ENCODE measurements around the gene CAMK1D. TPM values are rescaled to one million over a fixed set of nuclear protein-coding genes. Genes with fewer than 3 reads are reported as not detected.

CAMK1D gene
- total RNA-seq, 4 donors from 2014 or later: 13.5 to 21.4 (median 15.7) TPM

DNA sequence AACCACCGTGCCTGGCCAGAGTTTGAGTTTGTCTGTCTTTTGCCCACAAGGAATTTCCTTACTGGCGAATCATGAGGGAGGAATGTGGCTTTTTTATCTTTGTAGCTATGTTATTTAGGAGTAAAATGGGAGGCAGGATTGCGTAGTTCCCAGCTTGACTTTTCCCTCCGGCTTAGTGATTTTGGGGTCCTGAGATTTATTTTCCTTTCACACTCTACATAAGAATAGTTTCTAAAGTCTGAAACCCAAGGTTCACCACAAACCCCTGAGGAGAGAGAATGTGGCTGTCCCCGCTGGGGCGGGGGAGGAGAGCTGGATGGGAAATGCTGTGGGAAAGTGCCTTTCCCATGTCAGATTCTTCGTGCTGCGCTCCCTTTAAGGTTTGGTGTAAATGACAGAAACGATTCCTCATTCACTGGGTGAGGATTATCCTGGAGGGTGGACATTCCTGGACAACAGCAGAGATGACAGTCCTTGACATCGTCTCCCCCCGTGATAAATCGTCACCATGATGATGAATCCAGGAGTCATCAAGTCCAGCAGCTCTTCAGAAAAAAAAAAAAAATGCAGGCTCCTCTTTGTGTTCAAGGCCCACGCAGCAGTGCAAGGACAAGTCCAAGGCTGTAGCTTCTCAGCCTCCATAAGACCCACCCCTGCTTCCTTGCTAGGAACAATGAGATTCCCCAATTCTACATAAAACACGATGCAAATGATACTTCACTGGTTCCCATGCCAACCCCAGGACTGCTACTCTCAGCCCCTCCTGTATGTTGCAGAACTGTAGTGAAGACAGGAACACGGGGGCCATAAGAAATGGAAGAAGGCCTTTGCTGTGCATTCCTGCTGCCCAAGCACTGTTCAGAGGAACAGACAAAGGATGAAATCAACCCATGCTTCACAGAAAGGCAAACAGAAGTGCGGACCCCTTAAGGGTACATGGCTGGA lies 419.1 kb downstream of the CAMK1D start:
- H3K36me3 ChIP-seq: no peaks in the 10 kb centered on the region
- intact Hi-C loops (cut with DNase I; ENCODE audit: low total_unique reads): no loop called here
- TF ChIP-seq POLR2AphosphoS5 (IDR thresholded peaks at IDR 0.05) (no peak), EP300 (IDR thresholded peaks at IDR 0.05; ENCODE audit: low read depth) (no peak), POLR2A (IDR thresholded peaks at IDR 0.05) (no peak)
- TF ChIP-seq, protein P1, sequence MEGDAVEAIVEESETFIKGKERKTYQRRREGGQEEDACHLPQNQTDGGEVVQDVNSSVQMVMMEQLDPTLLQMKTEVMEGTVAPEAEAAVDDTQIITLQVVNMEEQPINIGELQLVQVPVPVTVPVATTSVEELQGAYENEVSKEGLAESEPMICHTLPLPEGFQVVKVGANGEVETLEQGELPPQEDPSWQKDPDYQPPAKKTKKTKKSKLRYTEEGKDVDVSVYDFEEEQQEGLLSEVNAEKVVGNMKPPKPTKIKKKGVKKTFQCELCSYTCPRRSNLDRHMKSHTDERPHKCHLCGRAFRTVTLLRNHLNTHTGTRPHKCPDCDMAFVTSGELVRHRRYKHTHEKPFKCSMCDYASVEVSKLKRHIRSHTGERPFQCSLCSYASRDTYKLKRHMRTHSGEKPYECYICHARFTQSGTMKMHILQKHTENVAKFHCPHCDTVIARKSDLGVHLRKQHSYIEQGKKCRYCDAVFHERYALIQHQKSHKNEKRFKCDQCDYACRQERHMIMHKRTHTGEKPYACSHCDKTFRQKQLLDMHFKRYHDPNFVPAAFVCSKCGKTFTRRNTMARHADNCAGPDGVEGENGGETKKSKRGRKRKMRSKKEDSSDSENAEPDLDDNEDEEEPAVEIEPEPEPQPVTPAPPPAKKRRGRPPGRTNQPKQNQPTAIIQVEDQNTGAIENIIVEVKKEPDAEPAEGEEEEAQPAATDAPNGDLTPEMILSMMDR (IDR thresholded peaks at IDR 0.05): no peak
- no peaks in the 10 kb centered on the region for H3K27me3 ChIP-seq
- WGBS, 2 donors (ENCODE audit: low coverage in 1 of 2): 93 to 100% methylated on average over 1 to 16 of the region's 16 CpGs
- no peaks in the 10 kb centered on the region for H3K9me3 ChIP-seq
- in situ Hi-C loops (cut with MboI; ENCODE audit: low pct_ligation_motif_present in 1 of 4, low pct_unique_long_range_greater_than_20kb in 1 of 4, low sequenced_read_pairs in 3 of 4): no loop called here
- no peak overlapping the region for H3K4me3 ChIP-seq
- no peaks in the 10 kb centered on the region for H3K4me1 ChIP-seq
- H3K27ac ChIP-seq: no peak overlapping the region
- no peak for DNase-seq

- DNase-seq: no peak
- WGBS, 2 donors (ENCODE audit: low coverage in 1 of 2): 84 to 87% methylated on average over 7 to 14 of the region's 14 CpGs
- no peak overlapping the region for H3K4me3 ChIP-seq
- TF ChIP-seq EP300 (IDR thresholded peaks at IDR 0.05; ENCODE audit: low read depth) (no peak), POLR2AphosphoS5 (IDR thresholded peaks at IDR 0.05) (no peak), POLR2A (IDR thresholded peaks at IDR 0.05) (no peak)
- TF ChIP-seq, protein P1 (IDR thresholded peaks at IDR 0.05): no peak
- H3K27ac ChIP-seq: no peak overlapping the region
- in situ Hi-C loops (cut with MboI; ENCODE audit: low pct_ligation_motif_present in 1 of 4, low pct_unique_long_range_greater_than_20kb in 1 of 4, low sequenced_read_pairs in 3 of 4) (no loop called here), intact Hi-C loops (cut with DNase I; ENCODE audit: low total_unique reads) (no loop called here)
- no peaks in the 10 kb centered on the region for H3K4me1 ChIP-seq
- H3K27me3 ChIP-seq: no peaks in the 10 kb centered on the region
- no peaks in the 10 kb centered on the region for H3K9me3 ChIP-seq
- H3K36me3 ChIP-seq: no peaks in the 10 kb centered on the region
These were observed 420.1 kb downstream of the CAMK1D start for GRCh38 chr10:12769323-12770044.

GRCh38 chr10:12771981-12772760 lies 422.8 kb downstream of the CAMK1D start:
- DNase-seq: no peak
- TF ChIP-seq EP300 (IDR thresholded peaks at IDR 0.05; ENCODE audit: low read depth) (no peak), POLR2AphosphoS5 (IDR thresholded peaks at IDR 0.05) (no peak), POLR2A (IDR thresholded peaks at IDR 0.05) (no peak)
- TF ChIP-seq, protein P1 (IDR thresholded peaks at IDR 0.05): no peak
- Histone ChIP-seq H3K36me3 (no peaks in the 10 kb centered on the region), H3K27me3 (no peaks in the 10 kb centered on the region), H3K9me3 (no peaks in the 10 kb centered on the region), H3K27ac (no peak overlapping the region), H3K4me3 (no peak overlapping the region), H3K4me1 (no peaks in the 10 kb centered on the region)
- intact Hi-C loops (cut with DNase I; ENCODE audit: low total_unique reads): no loop called here
- in situ Hi-C loops (cut with MboI; ENCODE audit: low pct_ligation_motif_present in 1 of 4, low pct_unique_long_range_greater_than_20kb in 1 of 4, low sequenced_read_pairs in 3 of 4): no loop called here
- 93 to 100% methylated on average over 9 to 19 of the region's 19 CpGs for WGBS, 2 donors (ENCODE audit: low coverage in 1 of 2)
